DOHH2 (cell line): Measurements from ENCODE around the gene SPATA24.

ENCODE experiments used
- H3F3A ChIP-seq: fragments of 200-600 bp; sonication (generic), shearing (Covaris generic); 2 replicates; pipeline ENCODE4 v1.6.0; 2016; ENCODE audit warnings: antibody characterized with exemption, mild to moderate bottlenecking; ENCODE audit not compliant: control insufficient read depth, insufficient read depth
- H3K27ac ChIP-seq: fragments of 200-600 bp; sonication (generic); 2 replicates; pipeline ENCODE4 v1.5.1; 2014; ENCODE audit warnings: low read depth, mild to moderate bottlenecking, low read length, moderate library complexity
- H3K27me3 ChIP-seq: fragments of 200-600 bp; sonication (generic); 2 replicates; pipeline ENCODE4 v1.6.1; 2014; ENCODE audit warnings: mild to moderate bottlenecking, low read length, mixed read lengths; ENCODE audit not compliant: control insufficient read depth
- H3K36me3 ChIP-seq: fragments of 200-600 bp; sonication (generic); 2 replicates; pipeline ENCODE4 v1.6.1; 2014; ENCODE audit warnings: mild to moderate bottlenecking, low read length, moderate library complexity, mixed read lengths; ENCODE audit not compliant: control insufficient read depth
- H3K4me1 ChIP-seq: fragments of 200-600 bp; sonication (generic); 2 replicates; pipeline ENCODE4 v1.6.1; 2014; ENCODE audit warnings: mild to moderate bottlenecking, low read length, mixed read lengths; ENCODE audit not compliant: control insufficient read depth
- H3K4me2 ChIP-seq: fragments of 200-600 bp; sonication (generic); 2 replicates; pipeline ENCODE4 v1.6.0; 2014; ENCODE audit warnings: mild to moderate bottlenecking, low read length, moderate library complexity
- H3K4me3 ChIP-seq: fragments of 200-600 bp; sonication (generic); 2 replicates; pipeline ENCODE4 v1.5.1; 2014; ENCODE audit warnings: mild to moderate bottlenecking, low read length, mixed read lengths
- H3K79me2 ChIP-seq: fragments of 200-600 bp; sonication (generic); 2 replicates; pipeline ENCODE4 v1.6.1; 2014; ENCODE audit warnings: mild to moderate bottlenecking, low read length, mixed read lengths; ENCODE audit not compliant: control insufficient read depth
- H3K9me2 ChIP-seq: fragments of 200-600 bp; sonication (generic); replicated peaks from 2 replicates; pipeline ENCODE4 v1.6.1; 2014; ENCODE audit warnings: mild to moderate bottlenecking, low read length, mixed read lengths; ENCODE audit not compliant: control insufficient read depth
- H3K9me3 ChIP-seq: fragments of 200-600 bp; sonication (generic); 2 replicates; pipeline ENCODE4 v1.6.1; 2014; ENCODE audit warnings: antibody characterized with exemption, low read length, mixed read lengths; ENCODE audit not compliant: control insufficient read depth, insufficient read depth
- H4K20me1 ChIP-seq: fragments of 200-600 bp; sonication (generic); 2 replicates; pipeline ENCODE4 v1.6.0; 2014; ENCODE audit warnings: low read depth, mild to moderate bottlenecking, antibody characterized with exemption, low read length, moderate library complexity; ENCODE audit not compliant: control insufficient read depth, insufficient read depth
- CTCF ChIP-seq: fragments of 200-600 bp; sonication (generic); IDR thresholded peaks from one replicate; pipeline ENCODE4 v1.5.1; 2014; ENCODE audit warnings: antibody characterized with exemption, mild to moderate bottlenecking, low read depth, low read length; ENCODE audit not compliant: poor library complexity, severe bottlenecking
- EZH2phosphoT487 ChIP-seq: fragments of 200-600 bp; sonication (generic); IDR thresholded peaks from 2 replicates; pipeline ENCODE4 v1.6.1; 2017; ENCODE audit warnings: borderline replicate concordance, mild to moderate bottlenecking, antibody characterized with exemption, low read length, moderate library complexity, mixed read lengths

The SPATA24 gene

GRCh38 chr5:139404484-139404840 is 573 bp upstream of the SPATA24 start:
- Histone ChIP-seq H3F3A (peaks cover 7% of the 10 kb centered on the region), H3K27me3 (no peaks in the 10 kb centered on the region), H3K36me3 (no peaks in the 10 kb centered on the region), H4K20me1 (no peaks in the 10 kb centered on the region), H3K4me1 (peaks cover 43% of the 10 kb centered on the region), H3K9me3 (no peaks in the 10 kb centered on the region), H3K79me2 (no peaks in the 10 kb centered on the region), H3K4me3 (peak overlapping the region; percentile 77), H3K4me2 (peak overlapping the region; percentile 74), H3K9me2 (no peaks in the 10 kb centered on the region), H3K27ac (peak overlapping the region; percentile 82)
- no peak for TF ChIP-seq CTCF
- no peak for TF ChIP-seq EZH2phosphoT487

GRCh38 chr5:139403418-139403786 is 487 bp downstream of the SPATA24 start:
- no peaks in the 10 kb centered on the region for H3K9me3 ChIP-seq
- no peaks in the 10 kb centered on the region for H3K9me2 ChIP-seq
- H3K4me3 ChIP-seq: peak overlapping the region; percentile 77
- H3K4me1 ChIP-seq: peaks cover 42% of the 10 kb centered on the region
- no peaks in the 10 kb centered on the region for H3K79me2 ChIP-seq
- no peak for TF ChIP-seq EZH2phosphoT487
- TF ChIP-seq CTCF: no peak
- H3K27me3 ChIP-seq: no peaks in the 10 kb centered on the region
- H3K27ac ChIP-seq: peak overlapping the region; percentile 82
- no peaks in the 10 kb centered on the region for H4K20me1 ChIP-seq
- H3F3A ChIP-seq: peaks cover 10% of the 10 kb centered on the region
- peak overlapping the region; percentile 74 for H3K4me2 ChIP-seq
- H3K36me3 ChIP-seq: no peaks in the 10 kb centered on the region

- peak overlapping the region; percentile 77 for H3K4me3 ChIP-seq
- no peak overlapping the region for H3K27ac ChIP-seq
- peak; percentile 87 for TF ChIP-seq CTCF
- TF ChIP-seq EZH2phosphoT487: no peak
These were observed 1.2 kb downstream of the SPATA24 start for GRCh38 chr5:139402561-139403158.

More at GRCh38 chr5:139402561-139403158, 1.2 kb downstream of the SPATA24 start:
- Histone ChIP-seq H3K4me1 (peaks cover 35% of the 10 kb centered on the region), H3K27me3 (no peaks in the 10 kb centered on the region), H3K36me3 (no peaks in the 10 kb centered on the region), H3K79me2 (no peaks in the 10 kb centered on the region), H3F3A (peaks cover 10% of the 10 kb centered on the region), H4K20me1 (no peaks in the 10 kb centered on the region), H3K9me2 (no peaks in the 10 kb centered on the region), H3K9me3 (no peaks in the 10 kb centered on the region), H3K4me2 (peak overlapping the region; percentile 74)
